ENCODE results near the gene NOL4L.

DNA sequence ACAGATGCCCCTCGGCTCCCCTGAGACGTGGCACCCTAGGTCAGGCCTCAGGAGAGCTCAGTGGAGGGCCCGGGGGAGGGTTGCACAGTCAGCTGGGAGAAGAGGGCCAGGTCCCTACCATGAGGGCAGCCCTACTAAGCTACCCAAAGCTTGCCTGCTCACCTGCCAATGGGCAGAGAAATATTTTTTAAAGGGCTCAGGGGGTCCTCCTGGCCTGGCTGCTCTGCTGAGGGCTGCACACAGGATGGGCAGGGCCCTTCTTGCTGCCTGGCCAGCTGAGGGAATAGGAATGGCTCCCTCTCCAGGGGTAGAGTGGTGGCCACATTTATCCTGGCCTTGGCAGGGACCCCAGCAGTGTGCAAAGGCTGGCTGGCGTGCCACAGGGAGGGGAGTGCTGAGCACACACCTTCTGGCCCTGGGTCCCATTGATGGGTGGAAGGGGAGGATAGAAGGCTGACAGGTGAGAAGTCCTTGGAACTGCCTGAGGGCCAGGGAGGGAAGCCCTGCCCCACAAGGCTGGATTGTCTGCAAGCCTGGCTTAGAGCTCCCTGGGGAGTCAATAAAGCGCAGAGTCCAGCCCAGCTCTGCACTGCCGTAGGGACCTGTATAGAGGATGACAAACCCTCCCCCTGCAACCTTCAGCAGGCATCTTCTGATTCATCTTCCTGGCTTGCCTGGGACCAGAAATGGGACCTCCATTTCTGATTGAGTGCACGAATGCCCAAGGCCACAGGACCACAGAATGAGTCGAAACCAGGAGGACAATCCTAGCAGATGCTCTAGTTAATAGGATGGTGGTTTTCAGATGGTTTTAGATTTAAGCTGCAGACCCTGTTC lies 62.1 kb downstream of the NOL4L start:
- TF ChIP-seq, protein P1, sequence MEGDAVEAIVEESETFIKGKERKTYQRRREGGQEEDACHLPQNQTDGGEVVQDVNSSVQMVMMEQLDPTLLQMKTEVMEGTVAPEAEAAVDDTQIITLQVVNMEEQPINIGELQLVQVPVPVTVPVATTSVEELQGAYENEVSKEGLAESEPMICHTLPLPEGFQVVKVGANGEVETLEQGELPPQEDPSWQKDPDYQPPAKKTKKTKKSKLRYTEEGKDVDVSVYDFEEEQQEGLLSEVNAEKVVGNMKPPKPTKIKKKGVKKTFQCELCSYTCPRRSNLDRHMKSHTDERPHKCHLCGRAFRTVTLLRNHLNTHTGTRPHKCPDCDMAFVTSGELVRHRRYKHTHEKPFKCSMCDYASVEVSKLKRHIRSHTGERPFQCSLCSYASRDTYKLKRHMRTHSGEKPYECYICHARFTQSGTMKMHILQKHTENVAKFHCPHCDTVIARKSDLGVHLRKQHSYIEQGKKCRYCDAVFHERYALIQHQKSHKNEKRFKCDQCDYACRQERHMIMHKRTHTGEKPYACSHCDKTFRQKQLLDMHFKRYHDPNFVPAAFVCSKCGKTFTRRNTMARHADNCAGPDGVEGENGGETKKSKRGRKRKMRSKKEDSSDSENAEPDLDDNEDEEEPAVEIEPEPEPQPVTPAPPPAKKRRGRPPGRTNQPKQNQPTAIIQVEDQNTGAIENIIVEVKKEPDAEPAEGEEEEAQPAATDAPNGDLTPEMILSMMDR (IDR thresholded peaks at IDR 0.05; ENCODE audit: insufficient read depth, low read length, poor library complexity, severe bottlenecking) = no peak
- TF ChIP-seq EZH2phosphoT487 (conservative IDR thresholded peaks at IDR 0.05; ENCODE audit: low read length) = no peak
